GM18517 (cell line): ENCODE results near the gene VGF.

Experiments used
- ATAC-seq: cut with Tn5 transposase; IDR thresholded peaks from one replicate; pipeline ENCODE4 v1.9.1; 2021; ENCODE audit warnings: mild to moderate bottlenecking, moderate library complexity; ENCODE audit not compliant: unreplicated experiment

VGF gene

DNA sequence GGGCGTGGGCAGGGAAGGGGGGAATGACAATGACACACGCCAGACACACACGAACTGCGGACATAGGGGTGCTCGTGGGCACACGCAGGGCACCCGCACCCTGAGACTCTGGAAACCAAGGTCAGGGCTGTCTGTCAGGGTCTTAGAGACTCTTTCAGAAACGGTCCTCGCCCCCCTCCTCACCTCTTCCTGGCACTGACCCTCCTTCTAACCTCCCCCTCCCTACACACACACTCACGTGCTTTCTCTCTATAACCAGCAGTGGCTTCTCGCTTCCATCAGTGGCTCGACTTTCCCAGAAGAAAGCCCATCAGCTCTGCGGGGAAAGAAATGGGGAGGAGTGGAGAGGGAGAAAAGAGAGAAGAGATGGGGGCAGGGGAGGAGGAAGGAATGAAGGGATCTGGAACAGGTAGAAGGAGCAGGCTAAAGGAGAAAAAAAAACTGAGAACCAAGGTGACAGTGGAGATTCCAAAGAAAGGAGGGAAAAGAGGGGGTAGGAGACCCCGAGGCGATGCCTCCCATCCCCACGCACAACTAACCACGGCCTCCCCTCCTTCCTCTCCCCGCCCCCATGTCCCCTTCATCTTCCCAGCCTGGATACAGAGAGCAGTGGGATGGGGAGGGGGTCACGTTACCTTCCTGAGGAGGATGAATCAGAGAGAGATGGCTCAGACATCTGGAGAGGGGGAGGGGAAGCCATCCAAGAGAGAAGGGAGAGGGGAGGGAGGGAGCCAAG is 1.7 kb upstream of the VGF start:
- no peak for ATAC-seq

DNA sequence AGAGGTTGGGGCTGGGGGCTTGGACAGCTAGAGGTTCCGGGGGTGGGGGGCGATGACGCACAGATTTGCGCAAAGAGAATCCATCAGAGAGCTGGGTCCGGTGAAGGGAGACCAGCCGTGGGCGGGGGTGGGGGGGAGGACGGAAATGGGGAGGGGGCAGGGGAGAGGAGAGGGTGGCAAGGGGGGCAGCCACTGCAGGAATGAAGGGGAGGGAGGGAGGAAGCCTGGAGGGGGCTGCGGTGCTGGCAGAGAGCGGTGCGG is 1.2 kb upstream of the VGF start:
- ATAC-seq, result no peak

DNA sequence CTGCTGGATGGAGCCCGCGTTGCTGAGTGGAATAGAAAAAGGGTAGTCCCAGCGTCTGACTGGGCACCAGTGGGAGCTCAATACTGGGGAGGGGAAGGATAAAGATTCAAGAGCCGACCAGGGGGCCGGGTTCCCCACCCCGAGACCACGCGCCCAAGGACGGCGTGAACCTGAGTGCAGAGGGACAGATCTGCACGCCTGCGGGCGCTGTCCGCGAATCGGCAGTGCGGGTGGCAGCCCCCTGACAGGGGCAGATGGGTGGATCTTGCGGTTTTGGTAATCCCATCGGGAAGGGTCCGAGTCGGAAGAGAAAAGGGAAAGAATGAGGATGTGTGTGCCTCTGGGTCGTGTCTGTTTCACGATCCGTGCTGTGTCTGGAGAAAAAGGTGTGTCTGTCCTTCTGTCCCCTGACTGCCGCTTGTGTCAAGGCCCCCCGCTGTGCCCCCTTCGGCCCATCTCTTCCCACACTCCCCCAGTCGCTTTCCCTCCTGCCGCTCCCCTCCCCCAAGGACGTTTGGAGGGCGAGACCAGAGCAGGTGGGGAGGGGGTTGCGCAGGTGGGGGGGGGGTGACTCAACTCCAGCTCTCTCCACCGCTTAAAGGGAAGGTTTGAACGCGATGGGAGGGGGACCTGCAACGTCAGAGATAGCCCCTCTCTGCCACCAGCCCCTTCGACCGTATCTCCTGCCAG is 734 bp upstream of the VGF start:
- ATAC-seq, result no peak

DNA sequence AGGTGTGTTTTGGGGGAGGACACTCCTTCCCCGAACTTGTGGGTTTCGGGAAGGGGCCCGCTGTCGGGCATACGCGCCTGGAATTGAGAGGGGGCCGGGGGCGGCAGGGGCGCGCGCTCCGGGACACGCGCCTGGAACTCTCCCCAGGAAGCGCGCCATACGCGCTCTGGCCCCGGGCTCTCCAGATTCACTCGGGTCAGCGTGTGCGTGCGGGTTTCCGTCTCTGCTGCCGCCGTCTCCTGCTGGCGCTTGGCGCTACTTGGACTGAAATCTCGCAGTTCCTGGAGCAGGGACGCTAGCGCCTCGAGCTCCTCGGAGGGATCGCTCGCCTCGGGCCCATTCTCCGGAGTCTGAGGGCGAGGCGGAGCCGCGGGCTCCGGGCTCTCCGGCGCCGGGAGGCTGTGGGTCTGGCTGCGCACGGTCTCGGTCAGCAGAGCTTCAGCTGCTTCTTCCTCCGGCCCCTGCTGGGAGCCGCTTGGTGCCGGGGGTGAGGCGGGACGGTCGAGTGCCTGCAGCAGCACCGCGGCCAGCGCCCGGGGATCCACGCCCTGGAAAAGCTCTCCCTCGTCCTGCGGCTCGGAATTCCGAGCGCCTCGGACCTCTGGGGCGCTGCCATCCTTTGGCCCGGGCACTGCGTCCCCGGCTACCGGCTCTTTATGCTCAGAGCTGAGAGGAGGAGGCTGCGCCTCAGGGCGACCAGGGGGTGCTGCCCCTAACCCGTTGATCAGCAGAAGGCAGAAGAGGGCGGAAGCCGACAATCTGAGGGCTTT is 1.1 kb downstream of the VGF start:
- no peak for ATAC-seq

DNA sequence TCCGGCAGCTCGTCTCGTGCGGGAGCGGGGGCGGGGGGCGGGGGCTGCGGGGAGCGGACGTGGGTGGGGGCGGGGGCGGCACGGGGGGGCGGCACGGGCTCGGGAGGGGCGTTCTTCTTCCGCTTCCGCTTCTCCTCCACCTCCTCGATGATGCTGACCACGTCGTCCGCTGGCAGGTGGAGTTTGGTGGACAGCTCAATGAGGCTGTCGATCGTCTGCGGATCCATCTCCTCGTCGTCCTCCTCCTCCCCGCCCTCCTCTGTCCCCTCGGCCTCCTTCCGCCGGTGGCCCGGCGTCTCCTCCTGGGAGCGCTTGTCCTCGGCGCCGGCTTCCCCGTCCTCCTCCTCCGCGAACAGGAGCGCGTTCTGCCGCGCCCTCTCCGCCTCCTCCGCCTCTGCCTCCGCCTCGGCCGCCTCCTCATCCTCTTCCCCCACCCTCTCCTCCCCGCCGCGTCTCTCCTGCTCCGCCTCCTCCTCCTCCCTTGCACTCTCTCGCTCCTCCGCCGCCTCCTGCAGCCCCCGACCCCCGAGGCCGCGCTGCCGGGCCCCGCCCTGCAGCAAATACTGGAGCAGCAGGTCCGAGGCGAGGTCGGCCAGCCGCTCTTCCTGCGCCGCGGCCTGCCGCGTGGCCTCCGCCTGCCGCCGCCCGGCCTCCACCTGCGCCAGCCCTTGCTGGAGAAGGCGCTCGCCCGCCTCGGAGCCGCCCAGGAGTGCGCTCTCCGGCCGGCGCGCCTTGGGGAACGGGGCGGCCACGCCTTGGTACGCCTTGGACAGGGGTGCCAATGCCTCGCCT is 1.9 kb downstream of the VGF start:
- no peak for ATAC-seq

DNA sequence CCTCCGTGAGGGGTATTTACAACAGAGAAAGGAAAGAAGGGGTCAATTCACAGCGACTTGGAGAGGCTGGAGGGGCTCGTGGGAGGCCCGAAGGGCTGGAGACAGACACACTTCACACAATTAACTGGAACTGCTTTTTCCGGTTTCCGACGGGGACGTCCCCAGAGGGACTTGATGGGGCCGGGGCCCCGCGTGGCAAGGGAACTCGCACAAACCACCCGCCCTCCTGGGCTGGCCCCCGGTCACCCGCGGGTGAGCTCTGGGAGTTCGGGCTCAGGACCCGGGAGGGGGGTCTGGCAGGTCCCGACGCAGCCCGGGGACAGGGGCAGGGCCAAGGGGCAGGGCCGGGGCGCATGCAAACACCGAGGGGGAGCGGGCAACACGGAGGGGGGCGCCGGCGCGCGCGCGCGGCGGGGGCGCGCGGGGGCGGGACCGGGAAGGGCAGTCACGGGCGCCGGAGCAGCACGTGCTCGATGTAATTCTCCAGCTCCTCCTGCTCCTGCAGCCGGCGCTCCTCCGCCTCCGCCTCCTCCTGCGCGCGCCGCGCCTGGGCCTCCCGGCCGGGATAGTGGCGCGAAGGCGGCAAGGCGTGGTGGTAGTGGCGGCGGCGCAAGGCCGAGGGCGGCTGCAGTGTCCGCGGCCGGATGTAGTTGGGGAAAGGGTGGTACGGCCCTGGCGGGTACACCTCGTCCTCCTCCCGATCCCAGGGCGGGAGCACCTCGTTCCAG is 2.7 kb downstream of the VGF start:
- no peak for ATAC-seq

DNA sequence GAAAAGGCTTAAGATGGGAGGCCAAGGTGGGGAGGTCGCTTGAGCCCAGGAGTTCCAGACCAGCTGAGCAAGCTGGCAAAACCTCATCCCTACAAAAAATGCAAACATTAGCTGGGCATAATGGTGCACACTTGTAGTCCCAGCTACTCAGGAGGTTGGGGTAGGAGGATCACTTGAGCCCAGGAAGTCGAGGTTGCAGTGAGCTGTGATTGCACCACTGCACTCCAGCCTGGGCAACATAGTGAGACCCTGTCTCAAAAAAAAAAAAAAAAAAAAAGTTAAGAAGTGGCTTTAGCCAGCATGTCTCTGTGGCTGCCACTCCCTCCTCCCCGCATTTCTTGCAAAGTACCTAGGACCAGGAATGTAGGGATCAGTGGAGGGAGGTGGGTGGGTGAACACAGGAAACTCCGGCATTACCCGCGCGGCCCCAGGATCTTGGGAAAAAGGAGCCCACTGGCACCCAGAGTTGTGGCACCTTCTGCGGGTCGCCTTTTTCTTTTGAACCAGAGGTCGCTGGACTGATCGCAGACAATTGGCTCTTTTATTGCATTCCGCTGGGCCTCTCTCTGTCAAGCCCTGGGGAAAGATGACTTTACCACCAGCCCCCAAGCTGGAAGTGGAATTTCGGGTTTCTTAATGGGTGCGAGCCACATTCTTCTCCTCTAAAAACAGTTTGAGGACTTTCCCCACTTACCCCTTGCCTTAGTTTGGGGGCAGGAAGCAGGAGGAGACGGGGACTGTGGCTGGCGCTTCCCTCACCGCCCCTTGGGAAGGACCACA is 3.5 kb downstream of the VGF start:
- ATAC-seq, result no peak

DNA sequence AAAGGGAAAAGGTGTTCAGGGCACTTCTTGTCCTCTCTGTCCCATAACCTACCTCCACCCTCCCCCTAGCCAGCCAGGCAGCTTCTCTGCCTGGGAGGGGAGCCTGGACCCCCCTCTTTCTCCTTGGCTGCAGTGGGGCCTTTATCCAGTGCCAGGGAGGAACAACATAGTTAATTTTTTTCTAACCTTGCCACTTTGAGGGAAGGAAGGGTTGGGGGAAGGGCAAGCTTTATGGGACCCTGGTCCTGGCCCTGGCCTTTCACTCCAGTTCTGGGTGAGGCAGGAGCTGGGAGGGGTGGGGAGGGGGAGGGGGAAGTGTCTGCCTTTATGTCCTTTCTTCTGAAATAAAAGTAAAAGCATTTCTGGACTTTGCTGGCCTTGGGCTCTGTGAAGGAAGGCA is 4.5 kb downstream of the VGF start:
- ATAC-seq, result no peak

DNA sequence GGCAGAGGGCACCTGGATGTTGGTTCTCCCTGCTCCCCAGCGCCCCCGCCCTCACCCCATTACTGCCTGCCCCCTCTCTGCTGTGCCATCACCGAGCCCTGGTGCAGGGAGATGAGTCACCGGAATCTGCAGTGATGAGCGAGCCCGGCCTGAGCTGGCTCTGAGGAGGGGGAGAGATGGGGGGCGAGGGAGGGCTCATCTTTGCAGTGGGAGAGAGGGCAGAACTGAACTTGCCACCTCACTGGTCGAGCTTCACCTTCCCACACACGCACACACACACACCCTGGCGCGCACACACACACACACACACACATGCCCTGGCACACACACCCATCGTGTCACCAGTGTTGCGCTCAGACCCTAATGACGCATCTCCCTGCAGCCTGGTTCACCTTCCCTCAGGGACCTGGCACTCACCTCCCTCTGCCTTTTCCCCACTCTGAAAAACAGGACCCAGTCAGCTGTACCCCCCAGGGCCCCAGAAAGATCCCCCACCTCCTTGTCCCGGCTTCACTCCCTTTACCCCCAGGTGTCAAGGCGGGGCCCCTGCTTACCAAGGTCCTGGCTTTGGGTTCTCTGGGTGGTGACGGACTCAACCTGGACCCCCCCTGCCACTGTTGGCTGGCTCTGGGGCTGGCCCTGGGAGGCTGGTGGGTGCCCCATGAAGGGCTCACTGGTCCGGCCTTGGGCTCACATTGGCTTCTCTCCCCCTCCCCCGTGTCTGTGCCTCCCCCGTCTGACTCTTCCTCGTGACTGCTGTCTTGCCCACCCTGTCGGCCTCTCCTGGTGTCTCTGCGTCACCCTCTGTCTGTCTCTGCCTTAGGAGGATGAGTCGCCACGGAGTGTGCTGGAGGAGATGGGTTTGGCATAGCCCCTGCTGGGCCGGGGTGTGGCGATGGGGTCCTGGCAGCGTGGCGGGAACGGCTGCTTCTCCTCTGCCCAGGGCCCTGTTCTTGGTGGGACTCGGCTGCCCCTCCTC is 5.4 kb downstream of the VGF start:
- ATAC-seq, result no peak

DNA sequence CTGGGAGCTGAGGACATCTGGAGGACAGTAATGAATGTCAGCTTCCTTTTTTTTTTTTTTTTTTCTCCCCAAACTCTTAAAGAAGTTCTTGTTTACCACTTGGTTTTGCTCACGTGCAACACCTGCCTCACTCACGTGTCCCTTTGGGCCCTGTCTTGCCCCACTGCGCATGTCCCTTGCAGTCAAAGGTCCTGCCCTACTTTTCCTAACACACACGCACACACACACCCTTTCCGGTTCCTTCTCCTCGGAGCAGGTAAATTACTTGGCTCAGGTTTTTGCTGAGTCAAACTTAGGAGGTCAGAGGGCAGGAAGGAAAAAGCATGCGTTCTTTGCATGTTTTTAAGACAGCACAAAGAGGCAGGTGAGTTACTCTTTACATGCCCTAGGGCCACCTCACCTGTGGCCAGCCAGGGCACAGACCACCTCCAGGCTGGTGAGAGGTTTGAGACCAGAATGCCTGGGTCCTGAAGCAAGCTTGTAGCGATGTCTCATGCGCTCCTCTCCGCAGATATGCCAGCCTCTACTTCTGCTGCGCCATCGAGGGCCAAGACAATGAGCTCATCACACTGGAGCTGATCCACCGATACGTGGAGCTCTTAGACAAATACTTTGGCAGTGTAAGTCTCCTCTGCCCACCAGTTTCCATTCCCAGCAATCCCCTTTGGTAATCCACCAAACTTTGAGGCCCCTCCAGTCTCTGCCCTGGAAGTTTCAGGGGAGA is 8.3 kb downstream of the VGF start:
- no peak for ATAC-seq

DNA sequence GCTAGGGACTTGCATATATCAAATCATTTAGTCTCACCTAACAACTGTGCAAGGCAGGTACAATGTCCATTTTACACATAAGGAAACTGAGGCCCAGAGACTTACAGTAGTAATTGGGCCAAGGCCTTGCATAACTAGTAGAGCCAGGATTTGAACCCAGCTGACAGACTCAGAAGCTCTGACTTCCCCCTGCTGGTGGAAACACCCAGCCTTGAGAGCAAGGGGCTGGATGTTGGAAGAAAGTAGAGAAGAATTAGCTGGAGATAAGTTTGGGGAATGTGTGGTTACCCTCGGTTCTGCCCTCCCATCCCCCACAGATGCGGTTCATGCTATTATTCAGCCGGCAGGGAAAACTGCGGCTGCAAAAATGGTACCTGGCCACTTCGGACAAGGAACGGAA is 9.1 kb downstream of the VGF start:
- ATAC-seq, result no peak

DNA sequence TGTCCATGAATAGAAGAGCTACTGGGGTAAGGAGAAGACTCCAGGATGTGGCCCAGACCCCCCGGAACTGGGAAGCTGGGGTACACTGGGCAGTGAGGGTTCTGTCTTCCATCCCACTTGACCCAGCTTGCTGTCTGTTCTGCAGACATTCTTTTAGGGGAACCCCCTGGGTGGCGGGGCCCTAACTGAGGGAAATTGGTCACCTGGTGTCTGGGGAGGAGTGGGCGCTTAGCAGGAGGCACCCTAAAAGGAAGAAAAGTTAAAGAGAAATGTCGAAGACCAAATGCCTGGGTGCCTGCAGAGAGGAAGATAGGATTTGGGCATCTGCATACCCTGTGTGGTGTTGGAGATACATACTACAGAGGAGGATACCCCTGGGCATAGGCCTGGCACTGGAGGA is 10.1 kb downstream of the VGF start:
- no peak for ATAC-seq

DNA sequence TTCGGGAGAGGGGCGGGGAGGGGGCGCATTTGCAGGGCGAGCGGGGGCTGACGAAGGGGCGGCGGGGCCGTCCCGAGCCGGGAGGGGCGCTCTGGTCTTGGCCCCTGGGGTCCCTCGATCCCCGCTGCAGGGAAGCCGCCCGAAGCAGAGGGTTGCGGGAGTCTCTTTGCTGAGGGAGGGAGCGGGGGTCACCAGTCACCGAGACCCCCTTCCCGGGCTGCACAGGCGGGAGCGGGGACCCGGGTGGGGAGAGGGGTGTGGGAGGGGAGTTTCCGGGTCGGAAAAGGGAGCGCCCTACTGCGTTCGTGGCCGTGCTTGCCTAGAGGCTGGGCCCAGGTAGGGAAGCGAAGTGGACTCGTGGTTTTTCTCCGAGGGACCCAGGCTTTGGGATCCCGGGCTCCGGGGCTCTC is 10.7 kb downstream of the VGF start:
- ATAC-seq, result no peak

DNA sequence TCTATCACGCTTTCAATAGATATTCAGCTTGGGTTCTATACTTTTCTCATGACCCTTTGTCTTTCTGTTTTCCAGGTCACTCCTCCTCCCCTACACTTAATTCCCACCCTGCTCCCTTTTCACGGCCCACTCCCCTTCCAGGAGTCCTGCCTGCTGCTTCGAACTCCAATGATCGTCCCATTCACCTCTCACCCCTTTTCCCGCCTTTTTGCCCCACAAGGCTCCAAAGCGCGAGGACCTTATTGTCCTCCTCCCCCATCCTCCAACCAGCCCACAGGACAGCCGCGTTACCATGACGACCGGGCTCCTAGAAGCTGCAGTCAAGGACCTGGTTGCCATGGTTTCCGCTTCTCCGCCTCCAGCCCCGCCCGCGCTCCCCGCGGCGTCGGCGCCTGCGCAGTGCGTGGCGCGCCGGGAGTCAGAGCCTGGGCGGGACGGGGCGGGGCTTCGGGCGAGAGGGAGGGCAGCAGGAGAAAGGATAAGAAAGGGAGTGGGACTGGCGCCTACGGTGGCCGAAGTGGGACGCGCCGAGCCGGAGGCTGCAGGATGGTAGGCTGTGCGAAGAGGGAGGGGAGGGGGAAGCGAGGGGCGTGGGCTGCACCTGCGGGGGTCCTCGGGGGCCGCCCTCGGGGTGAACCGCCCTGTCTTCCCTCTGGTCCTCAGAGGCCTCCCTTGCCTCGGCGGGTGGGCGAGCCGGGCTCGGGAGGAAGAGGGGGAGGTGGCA is 11.2 kb downstream of the VGF start, which contains the start of gene AP1S1:
Gene AP1S1 (plus strand): TSS at position 508 of the 724 bp plus-strand sequence. CDS start 39 bp downstream, at position 547.
- ATAC-seq, result peak; percentile 70

DNA sequence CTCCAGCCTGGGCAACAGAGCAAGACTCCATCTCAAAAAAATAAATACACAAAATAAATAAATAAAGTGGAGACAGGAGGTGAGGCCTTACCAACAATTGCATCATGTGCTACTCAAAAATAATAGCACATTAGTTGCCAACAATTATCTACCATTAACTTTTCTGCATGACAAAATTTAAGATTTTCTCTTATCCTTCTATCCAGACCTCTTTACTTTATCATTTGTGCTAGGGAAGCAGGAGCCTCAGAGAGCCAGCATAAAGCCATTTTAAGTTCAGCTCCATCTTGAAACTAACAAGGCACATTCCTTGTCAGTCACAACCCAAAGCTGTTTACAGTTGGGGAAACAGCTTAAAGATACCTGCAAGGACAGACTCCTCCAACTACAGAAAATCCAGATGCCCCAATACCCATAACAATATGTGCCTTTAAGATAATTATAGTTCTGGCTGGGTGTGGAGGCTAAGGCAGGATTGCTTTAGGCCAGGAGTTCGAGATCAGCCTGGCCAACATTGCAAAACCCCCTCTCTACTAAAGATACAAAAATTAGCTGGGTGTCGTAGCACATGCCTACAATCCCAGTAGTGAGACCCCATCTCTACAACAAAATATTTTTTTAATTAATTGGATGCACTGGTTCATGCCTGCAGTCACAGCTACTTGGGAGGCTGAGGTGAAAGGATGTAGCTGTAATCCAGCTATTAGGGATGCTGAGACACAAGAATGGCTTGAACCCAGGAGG is 13.3 kb downstream of the VGF start:
- no peak for ATAC-seq

DNA sequence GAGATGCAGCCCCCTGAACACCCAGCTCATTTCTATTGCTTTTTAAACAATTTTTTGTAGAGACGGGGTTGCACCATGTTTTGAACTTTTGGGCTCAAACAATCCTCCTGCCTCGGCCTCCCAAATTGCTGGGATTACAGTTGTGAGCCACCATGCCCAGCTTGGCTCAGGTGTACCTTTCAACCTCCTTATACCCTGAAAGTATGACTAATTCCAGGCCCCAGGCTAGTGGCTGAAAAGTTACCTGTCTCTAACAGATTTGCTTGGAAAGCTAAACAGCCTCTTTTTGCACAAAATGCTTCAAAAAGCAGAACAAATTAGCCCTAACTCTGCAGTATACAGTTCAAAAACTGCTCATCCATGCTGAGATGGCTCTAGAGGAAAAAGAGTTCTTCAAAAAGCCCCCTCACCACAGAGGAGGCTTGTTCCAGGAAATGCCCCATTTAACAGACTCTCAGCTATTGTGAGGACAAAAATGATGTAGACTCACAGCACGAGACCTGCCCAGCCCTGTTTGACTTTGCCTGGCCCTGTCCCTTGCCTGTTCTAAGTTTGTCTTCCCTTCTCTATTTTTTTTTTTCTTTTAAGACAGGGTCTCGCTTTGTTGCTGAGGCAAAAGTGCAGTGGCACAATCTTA is 24.5 kb downstream of the VGF start:
- no peak for ATAC-seq
